Measurements from ENCODE around the gene HNRNPF. TPM values are rescaled to one million over a fixed set of nuclear protein-coding genes. Genes with fewer than 3 reads are reported as not detected.
"Not testable (repeated sequence)": the region's sequence is repeated elsewhere in the genome, so short reads cannot be mapped to it uniquely, and the experiment has no call there.

Gene HNRNPF
- total RNA-seq, 2 experiments from 2014 or later: 530 to 544 TPM

GRCh38 chr10:43430926-43431663 lies 22.1 kb upstream of the HNRNPF start:
- H3K4me3 Mint-ChIP-seq: no peak overlapping the region
- H3K9me3 Mint-ChIP-seq: no peaks in the 10 kb centered on the region
- peaks cover 2% of the 10 kb centered on the region for H3K36me3 Mint-ChIP-seq
- DNase-seq: no peak
- no peak overlapping the region for H3K27ac Mint-ChIP-seq
- H3K27me3 Mint-ChIP-seq: no peaks in the 10 kb centered on the region
- H3K4me1 Mint-ChIP-seq: peaks cover 14% of the 10 kb centered on the region

- Mint-ChIP-seq H3K4me1 (peaks cover 18% of the 10 kb centered on the region), H3K27me3 (no peaks in the 10 kb centered on the region), H3K27ac (peak overlapping the region; percentile 77), H3K36me3 (no peaks in the 10 kb centered on the region), H3K9me3 (no peaks in the 10 kb centered on the region), H3K4me3 (peak overlapping the region; percentile 43)
- DNase-seq: peak; percentile 47
Measured at GRCh38 chr10:43427166-43427825, 18.3 kb upstream of the HNRNPF start.

- H3K27me3 Mint-ChIP-seq, H3K27ac Mint-ChIP-seq, H3K4me3 Mint-ChIP-seq, H3K36me3 Mint-ChIP-seq, H3K9me3 Mint-ChIP-seq, DNase-seq: not testable (repeated sequence)
- H3K4me1 Mint-ChIP-seq: peaks cover 23% of the 10 kb centered on the region
Measured at GRCh38 chr10:43426476-43426875, 17.5 kb upstream of the HNRNPF start.

- Mint-ChIP-seq H3K27me3 (no peaks in the 10 kb centered on the region), H3K9me3 (peaks cover 6% of the 10 kb centered on the region), H3K4me1 (peaks cover 29% of the 10 kb centered on the region), H3K27ac (no peak overlapping the region), H3K36me3 (peaks cover 7% of the 10 kb centered on the region), H3K4me3 (no peak overlapping the region)
- no peak for DNase-seq
Measured at GRCh38 chr10:43424416-43424815, 15.4 kb upstream of the HNRNPF start.

- H3K9me3 Mint-ChIP-seq, DNase-seq, H3K27me3 Mint-ChIP-seq: not testable (repeated sequence)
- H3K4me3 Mint-ChIP-seq: peak overlapping the region; percentile 49
- H3K27ac Mint-ChIP-seq: peak overlapping the region; percentile 78
- H3K36me3 Mint-ChIP-seq: peaks cover 12% of the 10 kb centered on the region
- peaks cover 39% of the 10 kb centered on the region for H3K4me1 Mint-ChIP-seq
Measured at GRCh38 chr10:43421944-43422343, 13.0 kb upstream of the HNRNPF start.

GRCh38 chr10:43421519-43421918 lies 12.5 kb upstream of the HNRNPF start:
- H3K27me3 Mint-ChIP-seq: no peaks in the 10 kb centered on the region
- H3K27ac Mint-ChIP-seq: peak overlapping the region; percentile 78
- peak overlapping the region; percentile 49 for H3K4me3 Mint-ChIP-seq
- H3K9me3 Mint-ChIP-seq: peaks cover 6% of the 10 kb centered on the region
- DNase-seq: no peak
- peaks cover 38% of the 10 kb centered on the region for H3K4me1 Mint-ChIP-seq
- peaks cover 12% of the 10 kb centered on the region for H3K36me3 Mint-ChIP-seq

GRCh38 chr10:43421201-43421507 lies 12.2 kb upstream of the HNRNPF start:
- Mint-ChIP-seq H3K36me3 (peaks cover 12% of the 10 kb centered on the region), H3K4me1 (peaks cover 37% of the 10 kb centered on the region), H3K9me3 (peaks cover 6% of the 10 kb centered on the region), H3K4me3 (peak overlapping the region; percentile 83), H3K27me3 (no peaks in the 10 kb centered on the region), H3K27ac (peak overlapping the region; percentile 97)
- DNase-seq: no peak

GRCh38 chr10:43420369-43421200 lies 11.6 kb upstream of the HNRNPF start:
- H3K4me1 Mint-ChIP-seq: peaks cover 32% of the 10 kb centered on the region
- peak overlapping the region; percentile 83 for H3K4me3 Mint-ChIP-seq
- peak overlapping the region; percentile 97 for H3K27ac Mint-ChIP-seq
- H3K36me3 Mint-ChIP-seq: peaks cover 12% of the 10 kb centered on the region
- H3K9me3 Mint-ChIP-seq: peaks cover 6% of the 10 kb centered on the region
- H3K27me3 Mint-ChIP-seq: no peaks in the 10 kb centered on the region
- peak; percentile 92 for DNase-seq

GRCh38 chr10:43419997-43420368 lies 11.0 kb upstream of the HNRNPF start:
- DNase-seq: no peak

GRCh38 chr10:43417950-43418768 lies 9.2 kb upstream of the HNRNPF start:
- Mint-ChIP-seq H3K36me3 (peaks cover 12% of the 10 kb centered on the region), H3K27me3 (no peaks in the 10 kb centered on the region), H3K4me1 (peaks cover 31% of the 10 kb centered on the region), H3K27ac (peak overlapping the region; percentile 92), H3K9me3 (peaks cover 6% of the 10 kb centered on the region), H3K4me3 (peak overlapping the region; percentile 40)
- peak; percentile 66 for DNase-seq

More at GRCh38 chr10:43419997-43420368, 11.0 kb upstream of the HNRNPF start:
- Mint-ChIP-seq H3K36me3 (peaks cover 12% of the 10 kb centered on the region), H3K4me1 (peaks cover 31% of the 10 kb centered on the region), H3K4me3 (peak overlapping the region; percentile 63), H3K27me3 (no peaks in the 10 kb centered on the region), H3K9me3 (peaks cover 6% of the 10 kb centered on the region), H3K27ac (peak overlapping the region; percentile 95)

- Mint-ChIP-seq H3K36me3 (peaks cover 12% of the 10 kb centered on the region), H3K9me3 (peaks cover 6% of the 10 kb centered on the region), H3K4me3 (no peak overlapping the region), H3K27ac (no peak overlapping the region), H3K27me3 (no peaks in the 10 kb centered on the region), H3K4me1 (peaks cover 23% of the 10 kb centered on the region)
- no peak for DNase-seq
Measured at GRCh38 chr10:43415544-43415943, 6.6 kb upstream of the HNRNPF start.

GRCh38 chr10:43411536-43411935 lies 2.5 kb upstream of the HNRNPF start:
- H3K36me3 Mint-ChIP-seq: peaks cover 18% of the 10 kb centered on the region
- no peak for DNase-seq
- H3K9me3 Mint-ChIP-seq: no peaks in the 10 kb centered on the region
- no peak overlapping the region for H3K27ac Mint-ChIP-seq
- no peak overlapping the region for H3K4me3 Mint-ChIP-seq
- peaks cover 3% of the 10 kb centered on the region for H3K27me3 Mint-ChIP-seq
- peaks cover 13% of the 10 kb centered on the region for H3K4me1 Mint-ChIP-seq

- Mint-ChIP-seq H3K36me3 (peaks cover 30% of the 10 kb centered on the region), H3K4me1 (peaks cover 13% of the 10 kb centered on the region), H3K9me3 (no peaks in the 10 kb centered on the region)
Measured at GRCh38 chr10:43410345-43410744, 1.4 kb upstream of the HNRNPF start.

GRCh38 chr10:43409385-43410109 lies 561 bp upstream of the HNRNPF start:
- Mint-ChIP-seq H3K36me3 (peaks cover 37% of the 10 kb centered on the region), H3K9me3 (no peaks in the 10 kb centered on the region), H3K27ac (peak overlapping the region; percentile 99), H3K4me3 (peak overlapping the region; percentile 94), H3K4me1 (peaks cover 17% of the 10 kb centered on the region), H3K27me3 (peaks cover 3% of the 10 kb centered on the region)
- peak; percentile 73 for DNase-seq

More at GRCh38 chr10:43410345-43410744, 1.4 kb upstream of the HNRNPF start:
- Mint-ChIP-seq H3K4me3 (peak overlapping the region; percentile 94), H3K27ac (peak overlapping the region; percentile 99), H3K27me3 (peaks cover 3% of the 10 kb centered on the region)
- no peak for DNase-seq

Measured in activated naive CD8-positive, alpha-beta T cell treated with anti-CD3 and anti-CD28 coated beads for 36 hours (primary cell).